Measurements from ENCODE around the gene PRAME. TPM values are rescaled to one million over a fixed set of nuclear protein-coding genes. Genes with fewer than 3 reads are reported as not detected.

Gene PRAME
- total and polyA plus RNA-seq, 2 donors (not counting 3 experiments of a cell fraction or from before 2014, with no cell fraction given): 0.07 TPM; not detected in 1

DNA sequence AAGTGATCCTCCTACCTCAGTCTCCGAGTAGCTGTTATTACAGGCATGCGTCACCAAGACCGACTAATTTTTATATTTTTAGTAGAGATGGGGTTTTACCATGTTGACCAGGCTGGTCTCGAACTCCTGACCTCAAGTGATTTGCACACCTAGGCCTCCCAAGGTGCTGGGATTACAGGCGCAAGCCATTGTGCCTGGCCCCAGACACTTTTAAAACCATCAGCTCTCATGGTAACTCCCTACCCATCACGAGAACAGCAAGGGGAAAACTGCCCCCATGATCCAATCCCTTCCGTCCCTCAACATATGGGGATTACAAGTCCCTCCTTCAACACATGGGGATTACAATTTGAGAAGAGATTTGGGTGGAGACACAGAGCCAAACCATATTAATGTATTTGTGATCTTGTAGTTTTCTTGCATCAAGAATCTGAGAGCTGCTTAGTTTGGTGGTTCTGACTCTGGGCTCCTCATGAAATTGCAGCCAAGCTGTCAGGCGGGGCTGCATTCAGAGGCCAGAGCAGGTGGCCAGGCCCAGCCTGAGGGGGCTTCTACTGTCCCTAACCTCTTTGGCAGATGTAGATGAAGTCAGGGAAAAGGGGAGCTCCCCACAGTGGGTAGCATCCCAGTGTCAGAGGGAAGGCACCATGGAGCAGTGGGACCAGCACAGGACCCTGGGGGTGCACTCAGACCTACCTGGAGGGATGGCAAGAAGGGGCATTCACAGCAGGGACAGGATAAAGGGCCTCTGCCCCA is 31.2 kb upstream of the PRAME start:
- no peak for FAIRE-seq
- intact Hi-C loops (cut with micrococcal nuclease): no loop called here

More for the DNA sequence above, 31.2 kb upstream of the PRAME start:
- Histone ChIP-seq H3K9me3 (replicated peaks; ENCODE audit: control insufficient read depth, insufficient read depth, low read length) (no peaks in the 10 kb centered on the region), H3K4me2 (ENCODE audit: insufficient read depth, low read length) (no peak overlapping the region), H3K9me1 (replicated peaks; ENCODE audit: control insufficient read depth, extremely low read depth, insufficient read depth, low read length) (no peaks in the 10 kb centered on the region), H4K20me1 (replicated peaks; ENCODE audit: control insufficient read depth, extremely low read depth, insufficient read depth, low read length) (no peaks in the 10 kb centered on the region), H3K4me3 (replicated peaks in 1 of 3; ENCODE audit: insufficient read depth in 1 of 3, low read depth in 1 of 3, low read length in 3 of 3) (no peak overlapping the region), H3K79me2 (ENCODE audit: control insufficient read depth, insufficient read depth, low read length) (no peaks in the 10 kb centered on the region), H2AFZ (ENCODE audit: low read depth, low read length) (no peak overlapping the region), H3K4me1 (ENCODE audit: control insufficient read depth, extremely low read depth, insufficient read depth, low read length) (no peaks in the 10 kb centered on the region), H3K9ac (replicated peaks; ENCODE audit: extremely low read depth, insufficient read depth, low read length) (no peak overlapping the region), H3K36me3 (ENCODE audit: control insufficient read depth in 2 of 2, extremely low read depth in 1 of 2, insufficient read depth in 2 of 2, low read length in 2 of 2) (no peaks in the 10 kb centered on the region), H3K27me3 (ENCODE audit: control insufficient read depth in 2 of 2, insufficient read depth in 2 of 2, low read length in 2 of 2) (peaks cover 0 to 2% of the 10 kb centered on the region in 2 experiments), H3K27ac (ENCODE audit: insufficient read depth, low read depth, low read length) (no peak overlapping the region)
- CTCF ChIA-PET: interaction anchor here (0.5 to 7.9 kb wide), 4 partner anchors 10 to 524 kb away, joined by 3 to 126 read pairs (median 8); no protein-coding TSS in a partner anchor
- BruUV-seq (replicated peaks): no TSS peak
- dilution Hi-C loops (cut with MboI; ENCODE audit: extremely low pct_ligation_motif_present, low sequenced_read_pairs): no loop called here
- DNase-seq (ENCODE audit: low read depth, low spot score): no peak
- POLR2A ChIA-PET: no interaction called here
- TF ChIP-seq MYC (IDR thresholded peaks at IDR 0.05; ENCODE audit: low read depth, low read length) (no peak), POLR2AphosphoS5 (IDR thresholded peaks at IDR 0.05; ENCODE audit: insufficient read depth, low read depth, low read length) (no peak), POLR2A (IDR thresholded peaks at IDR 0.05; ENCODE audit: low read depth, low read length) (no peak), EZH2 (IDR thresholded peaks at IDR 0.05; ENCODE audit: borderline replicate concordance, low read depth, low read length, severe bottlenecking) (no peak), JUN (IDR thresholded peaks at IDR 0.05; ENCODE audit: borderline replicate concordance, insufficient read depth, insufficient read length, low read depth) (no peak), FOS (IDR thresholded peaks at IDR 0.05; ENCODE audit: borderline replicate concordance, insufficient read depth, low read length) (no peak)
- TF ChIP-seq, protein P1, sequence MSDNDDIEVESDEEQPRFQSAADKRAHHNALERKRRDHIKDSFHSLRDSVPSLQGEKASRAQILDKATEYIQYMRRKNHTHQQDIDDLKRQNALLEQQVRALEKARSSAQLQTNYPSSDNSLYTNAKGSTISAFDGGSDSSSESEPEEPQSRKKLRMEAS (IDR thresholded peaks at IDR 0.05; ENCODE audit: insufficient read depth, insufficient read length): no peak
- TF ChIP-seq, protein P2, sequence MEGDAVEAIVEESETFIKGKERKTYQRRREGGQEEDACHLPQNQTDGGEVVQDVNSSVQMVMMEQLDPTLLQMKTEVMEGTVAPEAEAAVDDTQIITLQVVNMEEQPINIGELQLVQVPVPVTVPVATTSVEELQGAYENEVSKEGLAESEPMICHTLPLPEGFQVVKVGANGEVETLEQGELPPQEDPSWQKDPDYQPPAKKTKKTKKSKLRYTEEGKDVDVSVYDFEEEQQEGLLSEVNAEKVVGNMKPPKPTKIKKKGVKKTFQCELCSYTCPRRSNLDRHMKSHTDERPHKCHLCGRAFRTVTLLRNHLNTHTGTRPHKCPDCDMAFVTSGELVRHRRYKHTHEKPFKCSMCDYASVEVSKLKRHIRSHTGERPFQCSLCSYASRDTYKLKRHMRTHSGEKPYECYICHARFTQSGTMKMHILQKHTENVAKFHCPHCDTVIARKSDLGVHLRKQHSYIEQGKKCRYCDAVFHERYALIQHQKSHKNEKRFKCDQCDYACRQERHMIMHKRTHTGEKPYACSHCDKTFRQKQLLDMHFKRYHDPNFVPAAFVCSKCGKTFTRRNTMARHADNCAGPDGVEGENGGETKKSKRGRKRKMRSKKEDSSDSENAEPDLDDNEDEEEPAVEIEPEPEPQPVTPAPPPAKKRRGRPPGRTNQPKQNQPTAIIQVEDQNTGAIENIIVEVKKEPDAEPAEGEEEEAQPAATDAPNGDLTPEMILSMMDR (IDR thresholded peaks at IDR 0.05; ENCODE audit: extremely low read depth in 1 of 2, insufficient read depth in 1 of 2, low read depth in 1 of 2, low read length in 2 of 2): no peak

Measured in endothelial cell of umbilical vein (primary cell).